Cardiac fibroblast (primary cell): Measurements from ENCODE around the gene SPC24.
"Not testable (repeated sequence)": the region's sequence is repeated elsewhere in the genome, so short reads cannot be mapped to it uniquely, and the experiment has no call there.

Source experiments
- DNase-seq, 2 donors: peaks; one replicate each; pipeline versions ENCODE4 v3.0.0 to v3.0.0-alpha.2; 2010; ENCODE audit warnings: low read depth in 2 of 2
- H3K4me3 ChIP-seq, 2 donors: replicated peaks in 1 of 2; 1 replicate in 1 of 2; 2 replicates in 1 of 2; pipeline ENCODE4 v1.5.1; 2011; ENCODE audit warnings: low read depth in 2 of 2, low read length in 2 of 2, mild to moderate bottlenecking in 2 of 2, moderate library complexity in 1 of 2
- TF ChIP-seq, protein P1 (sequence below): IDR thresholded peaks from one replicate; pipeline ENCODE4 v1.5.1; 2011; ENCODE audit warnings: low read depth, mild to moderate bottlenecking, low read length, inconsistent platforms

The SPC24 gene

DNA sequence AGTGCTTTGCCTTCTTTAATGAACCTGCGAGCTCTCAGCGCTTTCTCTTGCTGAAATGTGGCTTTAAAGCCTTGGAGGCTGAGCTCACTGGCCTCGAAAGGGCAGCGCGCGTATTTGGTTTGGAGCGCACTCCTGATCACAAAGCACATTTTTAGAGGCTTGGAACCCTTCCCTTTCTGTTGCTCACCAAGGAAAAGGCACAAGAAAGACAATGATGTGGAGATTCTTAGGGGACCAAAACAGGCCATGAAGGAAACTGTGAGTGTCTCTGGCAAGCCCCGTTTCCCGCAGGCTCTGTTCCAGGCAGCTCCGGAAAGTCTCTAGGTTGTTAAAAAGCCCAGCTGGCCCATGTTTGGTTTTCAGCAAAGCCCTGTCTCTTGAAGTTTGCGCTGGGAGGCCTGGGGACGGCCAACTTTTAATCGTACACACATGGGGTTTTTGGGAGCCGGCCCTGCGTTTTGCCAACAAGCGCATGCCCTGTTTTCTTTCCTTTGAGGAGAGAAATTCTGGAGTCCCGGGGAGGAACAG lies 9.4 kb upstream of the SPC24 start:
- peak; percentile 95 to 99 for DNase-seq
- TF ChIP-seq, protein P1, sequence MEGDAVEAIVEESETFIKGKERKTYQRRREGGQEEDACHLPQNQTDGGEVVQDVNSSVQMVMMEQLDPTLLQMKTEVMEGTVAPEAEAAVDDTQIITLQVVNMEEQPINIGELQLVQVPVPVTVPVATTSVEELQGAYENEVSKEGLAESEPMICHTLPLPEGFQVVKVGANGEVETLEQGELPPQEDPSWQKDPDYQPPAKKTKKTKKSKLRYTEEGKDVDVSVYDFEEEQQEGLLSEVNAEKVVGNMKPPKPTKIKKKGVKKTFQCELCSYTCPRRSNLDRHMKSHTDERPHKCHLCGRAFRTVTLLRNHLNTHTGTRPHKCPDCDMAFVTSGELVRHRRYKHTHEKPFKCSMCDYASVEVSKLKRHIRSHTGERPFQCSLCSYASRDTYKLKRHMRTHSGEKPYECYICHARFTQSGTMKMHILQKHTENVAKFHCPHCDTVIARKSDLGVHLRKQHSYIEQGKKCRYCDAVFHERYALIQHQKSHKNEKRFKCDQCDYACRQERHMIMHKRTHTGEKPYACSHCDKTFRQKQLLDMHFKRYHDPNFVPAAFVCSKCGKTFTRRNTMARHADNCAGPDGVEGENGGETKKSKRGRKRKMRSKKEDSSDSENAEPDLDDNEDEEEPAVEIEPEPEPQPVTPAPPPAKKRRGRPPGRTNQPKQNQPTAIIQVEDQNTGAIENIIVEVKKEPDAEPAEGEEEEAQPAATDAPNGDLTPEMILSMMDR: no peak
- peak overlapping the region in 1 of 2 donors; percentile 2 for H3K4me3 ChIP-seq

DNA sequence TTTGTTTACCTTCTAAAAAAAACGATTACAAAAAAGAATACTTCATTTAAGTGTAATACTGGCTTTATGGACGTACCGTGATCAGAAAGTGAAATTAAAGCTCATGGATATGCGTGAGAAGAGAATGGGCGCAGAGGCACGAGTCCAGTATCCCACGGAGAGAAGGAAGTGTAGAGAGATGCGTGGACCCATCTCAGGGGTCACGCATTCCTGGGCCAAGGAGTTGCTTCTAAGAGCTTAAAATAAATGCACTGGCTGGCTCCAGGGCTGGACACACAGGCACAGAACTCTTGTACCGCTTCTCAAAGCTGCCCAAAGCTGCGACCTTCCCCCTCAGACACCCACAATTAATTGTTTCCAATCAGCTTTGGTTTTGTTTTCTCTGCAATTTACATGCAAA lies 8.7 kb upstream of the SPC24 start:
- TF ChIP-seq, protein P1: no peak
- peak overlapping the region in 1 of 2 donors; percentile 6 for H3K4me3 ChIP-seq
- peak in 1 of 2 donors; percentile 43 for DNase-seq

DNA sequence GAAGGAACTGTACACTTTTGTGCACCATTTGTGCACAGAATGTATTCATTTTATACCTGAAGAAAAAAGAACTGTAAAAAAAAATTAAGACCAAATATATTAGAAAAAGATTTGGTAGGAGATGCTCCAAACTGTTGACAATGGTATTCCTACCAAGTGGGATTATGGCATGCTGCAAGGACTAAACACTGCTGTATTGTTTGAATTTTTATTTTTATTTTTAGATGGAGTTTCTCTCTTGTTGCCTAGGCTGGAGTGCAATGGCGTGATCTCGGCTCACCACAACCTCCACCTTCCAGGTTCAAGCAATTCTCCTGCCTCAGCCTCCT lies 4.8 kb upstream of the SPC24 start:
- not testable (repeated sequence) for H3K4me3 ChIP-seq, DNase-seq

DNA sequence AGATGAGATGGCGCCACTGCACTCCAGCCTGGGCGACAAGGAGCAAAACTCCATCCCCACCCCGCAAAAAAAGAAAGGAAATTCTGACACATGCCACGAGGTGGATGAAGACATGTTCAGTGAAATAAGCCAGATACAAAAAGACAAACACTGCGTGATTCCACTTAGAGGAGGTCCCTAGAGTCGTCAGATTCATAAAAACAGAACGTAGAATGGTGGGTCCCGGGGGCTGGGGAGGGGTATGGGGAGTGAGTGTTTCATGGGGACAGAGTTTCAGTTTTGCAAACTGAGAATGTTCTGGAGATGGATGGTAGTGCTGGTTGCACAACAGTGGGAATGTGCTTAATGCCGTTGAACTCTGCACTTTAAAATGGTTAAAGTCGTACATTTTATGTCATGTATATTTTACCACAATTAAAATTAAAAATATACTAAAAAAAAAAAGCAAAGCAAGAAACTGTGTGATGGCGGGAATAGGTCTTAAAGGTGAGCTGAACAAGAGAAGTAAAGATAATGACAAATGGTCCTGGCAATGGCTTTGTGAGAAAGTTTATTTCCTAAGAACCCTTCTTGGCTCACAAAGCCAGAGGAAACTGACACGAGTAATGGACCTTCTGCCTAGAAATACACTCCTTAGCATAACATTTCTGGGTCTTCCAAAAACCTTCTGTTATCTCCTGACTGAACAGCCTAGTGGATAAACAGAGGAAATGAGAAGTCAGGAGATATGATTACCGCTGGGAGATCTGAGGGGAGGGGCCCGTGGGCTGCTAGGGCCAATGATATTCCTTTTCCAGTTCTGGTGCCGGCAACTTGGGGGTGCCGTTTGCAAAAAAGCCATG lies 4.2 kb upstream of the SPC24 start:
- peak in 1 of 2 donors; percentile 87 for DNase-seq
- TF ChIP-seq, protein P1: no peak
- H3K4me3 ChIP-seq: no peak overlapping the region

DNA sequence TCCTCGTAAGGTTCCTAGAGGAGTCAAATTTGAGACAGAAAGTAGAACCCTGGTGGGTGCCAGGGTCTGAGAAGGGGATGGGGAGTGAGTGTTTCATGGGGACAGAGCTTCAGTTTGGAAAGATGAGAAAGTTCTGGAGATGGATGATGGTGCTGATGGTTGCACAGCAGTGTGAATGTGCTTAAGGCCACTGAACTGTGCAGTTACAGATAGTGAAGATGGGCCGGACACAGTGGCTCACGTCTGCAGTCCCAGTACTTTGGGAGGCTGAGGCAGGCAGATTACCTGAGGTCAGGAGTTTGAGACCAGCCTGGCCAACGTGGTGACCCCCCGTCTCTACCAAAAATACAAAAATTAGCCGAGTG lies 917 bp downstream of the SPC24 start:
- TF ChIP-seq, protein P1: no peak
- peak overlapping the region in 1 of 2 donors; percentile 97 for H3K4me3 ChIP-seq
- no peak for DNase-seq

DNA sequence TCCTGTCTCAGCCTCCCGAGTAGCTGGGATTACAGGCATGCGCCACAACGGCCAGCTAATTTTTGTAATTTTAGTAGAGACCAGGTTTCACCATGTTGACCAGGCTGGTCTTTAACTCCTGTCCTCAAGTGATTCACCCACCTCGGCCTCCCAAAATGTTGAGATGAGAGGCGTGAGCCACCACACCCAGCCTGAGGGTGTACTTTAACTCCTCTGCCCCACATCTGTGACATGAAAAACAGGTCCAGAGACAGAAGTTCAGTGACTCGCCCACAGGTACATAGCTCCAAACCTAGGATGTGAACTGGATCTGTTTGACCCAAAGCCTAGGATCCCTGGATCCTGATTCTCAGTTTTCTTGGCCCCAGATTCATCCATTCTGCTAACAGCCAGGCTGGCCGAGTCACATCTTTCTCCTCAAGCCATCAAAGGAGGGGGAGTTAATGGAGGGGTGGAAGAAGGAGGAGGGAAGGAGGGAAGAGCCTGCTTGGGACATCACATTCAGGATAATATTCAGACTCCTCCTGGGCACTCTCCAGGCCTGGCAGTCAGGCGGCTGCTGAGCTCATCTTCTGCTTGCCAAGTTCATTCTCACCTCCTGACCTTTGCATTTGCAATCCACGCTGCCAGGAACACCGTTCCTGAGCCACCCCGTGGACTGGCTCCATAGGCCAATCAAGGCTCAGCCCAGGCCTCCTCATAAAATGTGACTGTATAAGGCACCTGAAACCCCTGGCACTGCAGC lies 3.1 kb downstream of the SPC24 start:
- DNase-seq: peak; percentile 83 to 95
- TF ChIP-seq, protein P1: no peak
- no peak overlapping the region for H3K4me3 ChIP-seq

DNA sequence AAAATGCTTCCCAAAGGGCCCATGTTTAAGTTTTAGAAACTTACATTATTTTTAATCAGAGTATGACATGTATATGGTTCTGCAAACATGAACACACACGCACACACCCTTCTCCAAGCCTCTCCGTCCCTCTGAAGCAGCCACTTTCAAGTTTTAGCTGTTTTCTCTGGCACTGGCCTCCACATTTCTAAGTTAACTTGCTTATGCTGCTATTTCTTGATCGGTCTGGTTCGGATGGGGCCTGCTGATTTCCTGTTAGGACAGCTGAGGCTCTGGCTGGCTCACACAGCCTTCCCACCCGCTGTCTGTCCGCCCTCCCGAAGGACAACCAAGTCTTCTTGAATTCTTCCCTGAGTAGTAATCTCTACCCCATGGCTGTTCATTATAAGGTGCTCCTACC lies 4.4 kb downstream of the SPC24 start:
- peak; percentile 29 to 46 for DNase-seq
- TF ChIP-seq, protein P1: no peak

More for the DNA sequence above, 4.4 kb downstream of the SPC24 start:
- no peak overlapping the region for H3K4me3 ChIP-seq
